HL-60 (cell line): ENCODE measurements around the gene SPAG4.

Experiments used
- DNase-seq, 2 experiments: peaks; one replicate each; pipeline ENCODE4 v3.0.0-alpha.2; 2010 to 2020; ENCODE audit warnings: low read depth in 1 of 2, low spot score in 1 of 2
- H3K27ac ChIP-seq: fragments of 250-450 bp; sonication (Bioruptor Pico); replicated peaks from 2 replicates; pipeline ENCODE4 v1.5.1; 2020; ENCODE audit warnings: mild to moderate bottlenecking, moderate library complexity
- H3K27me3 ChIP-seq: fragments of 250-450 bp; sonication (Bioruptor Pico); 2 replicates; pipeline ENCODE4 v1.5.1; 2021; ENCODE audit warnings: mild to moderate bottlenecking, moderate library complexity; ENCODE audit not compliant: insufficient read depth, poor library complexity, severe bottlenecking
- H3K4me3 ChIP-seq: replicated peaks from 2 replicates; pipeline ENCODE4 v1.5.1; 2011; ENCODE audit warnings: mild to moderate bottlenecking, control low read depth, low read length; ENCODE audit not compliant: insufficient read depth
- GABPA ChIP-seq: IDR thresholded peaks from 2 replicates; pipeline ENCODE4 v1.6.1; 2012; ENCODE audit warnings: low read depth
- POLR2AphosphoS5 ChIP-seq: IDR thresholded peaks from 2 replicates; pipeline ENCODE4 v1.6.1; 2012; ENCODE audit warnings: low read depth
- SPI1 ChIP-seq: IDR thresholded peaks from 2 replicates; pipeline ENCODE4 v1.6.1; 2012; ENCODE audit warnings: low read depth, mild to moderate bottlenecking, borderline replicate concordance
- TF ChIP-seq, protein P1 (sequence below): IDR thresholded peaks from one replicate; pipeline ENCODE4 v1.5.1; 2011; ENCODE audit warnings: low read length, control low read depth, inconsistent platforms; ENCODE audit not compliant: insufficient read depth
- TF ChIP-seq, protein P2 (sequence below): IDR thresholded peaks from 2 replicates; pipeline ENCODE4 v1.6.1; 2012; ENCODE audit warnings: low read depth; ENCODE audit not compliant: insufficient replicate concordance

SPAG4 gene

DNA sequence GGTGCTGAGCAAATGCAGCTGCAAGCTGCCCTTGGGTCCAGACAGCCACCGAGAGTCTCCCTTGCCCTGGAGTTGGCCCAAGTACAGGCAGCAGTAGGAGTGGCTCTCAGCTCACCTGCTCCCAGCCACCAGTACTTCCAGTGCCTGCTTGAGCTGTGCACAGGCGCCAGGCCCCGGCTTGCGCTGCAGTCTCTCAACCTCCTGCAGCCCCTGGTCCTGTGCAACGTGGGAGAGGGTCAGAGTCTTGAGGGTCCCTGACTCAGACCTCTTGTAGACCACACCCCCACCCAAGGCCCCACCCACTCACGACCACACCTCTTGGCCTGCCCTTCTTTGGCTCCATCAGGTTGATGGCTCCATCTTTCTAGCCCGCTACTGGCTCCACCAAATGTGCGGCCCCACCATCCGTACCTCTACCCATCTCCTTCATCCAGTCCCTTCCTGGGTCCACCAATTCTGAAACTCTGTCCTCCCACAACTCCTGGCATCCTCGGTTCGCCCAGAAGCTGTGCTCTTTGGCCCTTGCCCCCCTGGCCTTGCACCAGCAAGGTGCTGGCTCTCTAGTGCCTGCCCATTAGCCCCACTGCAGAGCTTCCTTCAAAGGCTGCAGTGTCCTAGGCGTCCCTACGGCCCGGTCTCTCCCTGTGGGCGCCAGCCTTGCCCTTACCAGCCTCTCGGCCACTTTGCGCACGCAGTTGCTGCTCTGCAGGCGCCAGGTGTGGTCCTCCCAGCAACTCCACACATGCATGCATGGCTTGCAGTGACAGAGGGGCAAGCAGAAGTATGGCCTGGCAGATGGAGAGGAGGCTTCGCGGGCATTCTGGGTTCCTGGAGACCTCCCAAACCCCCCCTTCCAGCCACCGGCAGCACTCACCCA, 16.5 kb upstream of the SPAG4 start:
- no peak overlapping the region for H3K4me3 ChIP-seq
- TF ChIP-seq, protein P1, sequence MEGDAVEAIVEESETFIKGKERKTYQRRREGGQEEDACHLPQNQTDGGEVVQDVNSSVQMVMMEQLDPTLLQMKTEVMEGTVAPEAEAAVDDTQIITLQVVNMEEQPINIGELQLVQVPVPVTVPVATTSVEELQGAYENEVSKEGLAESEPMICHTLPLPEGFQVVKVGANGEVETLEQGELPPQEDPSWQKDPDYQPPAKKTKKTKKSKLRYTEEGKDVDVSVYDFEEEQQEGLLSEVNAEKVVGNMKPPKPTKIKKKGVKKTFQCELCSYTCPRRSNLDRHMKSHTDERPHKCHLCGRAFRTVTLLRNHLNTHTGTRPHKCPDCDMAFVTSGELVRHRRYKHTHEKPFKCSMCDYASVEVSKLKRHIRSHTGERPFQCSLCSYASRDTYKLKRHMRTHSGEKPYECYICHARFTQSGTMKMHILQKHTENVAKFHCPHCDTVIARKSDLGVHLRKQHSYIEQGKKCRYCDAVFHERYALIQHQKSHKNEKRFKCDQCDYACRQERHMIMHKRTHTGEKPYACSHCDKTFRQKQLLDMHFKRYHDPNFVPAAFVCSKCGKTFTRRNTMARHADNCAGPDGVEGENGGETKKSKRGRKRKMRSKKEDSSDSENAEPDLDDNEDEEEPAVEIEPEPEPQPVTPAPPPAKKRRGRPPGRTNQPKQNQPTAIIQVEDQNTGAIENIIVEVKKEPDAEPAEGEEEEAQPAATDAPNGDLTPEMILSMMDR = no peak
- TF ChIP-seq SPI1 = no peak
- no peak for TF ChIP-seq POLR2AphosphoS5
- TF ChIP-seq GABPA = no peak
- TF ChIP-seq, protein P2, sequence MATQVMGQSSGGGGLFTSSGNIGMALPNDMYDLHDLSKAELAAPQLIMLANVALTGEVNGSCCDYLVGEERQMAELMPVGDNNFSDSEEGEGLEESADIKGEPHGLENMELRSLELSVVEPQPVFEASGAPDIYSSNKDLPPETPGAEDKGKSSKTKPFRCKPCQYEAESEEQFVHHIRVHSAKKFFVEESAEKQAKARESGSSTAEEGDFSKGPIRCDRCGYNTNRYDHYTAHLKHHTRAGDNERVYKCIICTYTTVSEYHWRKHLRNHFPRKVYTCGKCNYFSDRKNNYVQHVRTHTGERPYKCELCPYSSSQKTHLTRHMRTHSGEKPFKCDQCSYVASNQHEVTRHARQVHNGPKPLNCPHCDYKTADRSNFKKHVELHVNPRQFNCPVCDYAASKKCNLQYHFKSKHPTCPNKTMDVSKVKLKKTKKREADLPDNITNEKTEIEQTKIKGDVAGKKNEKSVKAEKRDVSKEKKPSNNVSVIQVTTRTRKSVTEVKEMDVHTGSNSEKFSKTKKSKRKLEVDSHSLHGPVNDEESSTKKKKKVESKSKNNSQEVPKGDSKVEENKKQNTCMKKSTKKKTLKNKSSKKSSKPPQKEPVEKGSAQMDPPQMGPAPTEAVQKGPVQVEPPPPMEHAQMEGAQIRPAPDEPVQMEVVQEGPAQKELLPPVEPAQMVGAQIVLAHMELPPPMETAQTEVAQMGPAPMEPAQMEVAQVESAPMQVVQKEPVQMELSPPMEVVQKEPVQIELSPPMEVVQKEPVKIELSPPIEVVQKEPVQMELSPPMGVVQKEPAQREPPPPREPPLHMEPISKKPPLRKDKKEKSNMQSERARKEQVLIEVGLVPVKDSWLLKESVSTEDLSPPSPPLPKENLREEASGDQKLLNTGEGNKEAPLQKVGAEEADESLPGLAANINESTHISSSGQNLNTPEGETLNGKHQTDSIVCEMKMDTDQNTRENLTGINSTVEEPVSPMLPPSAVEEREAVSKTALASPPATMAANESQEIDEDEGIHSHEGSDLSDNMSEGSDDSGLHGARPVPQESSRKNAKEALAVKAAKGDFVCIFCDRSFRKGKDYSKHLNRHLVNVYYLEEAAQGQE = no peak

DNA sequence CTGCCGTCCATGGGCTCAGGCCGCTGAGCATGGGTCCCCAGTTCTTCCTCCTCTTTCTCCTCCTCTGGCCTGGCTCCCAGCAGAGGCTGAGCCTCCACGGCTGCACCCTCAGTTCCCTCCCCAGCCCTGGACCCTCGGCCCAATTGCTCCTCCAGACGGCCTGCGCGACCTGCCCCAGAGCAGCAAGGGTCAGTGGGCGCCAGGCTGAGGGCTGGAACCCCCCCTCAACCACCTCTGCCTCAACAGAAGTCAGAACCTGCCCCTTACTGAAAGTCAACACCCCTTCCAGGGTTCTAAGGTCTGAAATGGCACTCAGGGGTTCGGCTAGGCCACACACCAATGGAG, 15.9 kb upstream of the SPAG4 start:
- Histone ChIP-seq H3K4me3 (no peak overlapping the region), H3K27me3 (peaks cover 19% of the 10 kb centered on the region)
- DNase-seq = no peak

More for the DNA sequence above, 16.5 kb upstream of the SPAG4 start:
- H3K27ac ChIP-seq = no peak overlapping the region
- no peak for DNase-seq
- H3K27me3 ChIP-seq = peaks cover 19% of the 10 kb centered on the region

DNA sequence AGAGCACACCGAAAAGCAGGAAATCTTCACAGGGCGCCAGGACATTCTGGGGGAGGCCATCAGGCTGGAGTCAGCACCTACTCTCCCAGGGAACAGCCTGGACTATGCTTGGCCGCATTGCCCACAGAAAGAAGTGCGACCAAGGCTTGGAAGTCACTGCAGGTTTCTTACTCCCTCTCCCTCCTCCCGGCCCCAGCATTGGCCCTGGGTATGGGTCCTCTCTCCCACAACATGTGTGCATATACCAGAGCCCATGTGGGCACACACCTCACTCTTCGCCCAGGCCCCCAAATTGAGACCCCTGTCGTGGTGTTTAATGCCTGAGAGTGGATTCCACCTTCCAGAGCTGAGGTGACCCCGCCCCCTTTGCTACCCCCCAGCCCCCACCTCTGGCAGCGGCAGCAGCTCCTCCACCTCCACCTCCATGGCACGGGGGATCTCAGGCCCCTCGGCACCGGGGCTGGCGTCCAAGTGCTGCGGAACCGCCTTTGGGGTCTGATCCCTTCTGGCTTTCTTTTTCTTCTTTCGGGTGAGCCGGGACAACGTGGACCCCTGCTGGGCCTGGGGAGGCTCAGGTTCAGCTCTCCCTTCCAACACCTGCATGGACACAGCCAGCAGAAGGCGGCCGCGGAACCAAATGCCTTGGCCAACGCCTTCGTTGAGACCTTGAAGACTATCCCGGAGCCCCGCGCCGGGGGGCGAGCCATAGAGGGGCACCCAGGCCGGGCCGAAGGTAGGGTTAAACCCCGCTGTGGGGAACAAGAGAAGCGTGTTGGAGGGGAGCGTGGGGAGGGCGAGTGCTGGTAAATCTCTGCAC, 15.2 kb upstream of the SPAG4 start:
- H3K27me3 ChIP-seq = peaks cover 19% of the 10 kb centered on the region
- no peak for DNase-seq
- H3K4me3 ChIP-seq = no peak overlapping the region
- TF ChIP-seq SPI1 = no peak
- no peak for TF ChIP-seq POLR2AphosphoS5
- no peak for TF ChIP-seq GABPA
- TF ChIP-seq, protein P2 = no peak
- TF ChIP-seq, protein P1 = no peak
- no peak overlapping the region for H3K27ac ChIP-seq

More for the DNA sequence above, 15.9 kb upstream of the SPAG4 start:
- H3K27ac ChIP-seq = no peak overlapping the region
- TF ChIP-seq GABPA = no peak
- TF ChIP-seq, protein P1 = no peak
- TF ChIP-seq, protein P2 = no peak
- no peak for TF ChIP-seq SPI1
- no peak for TF ChIP-seq POLR2AphosphoS5
